Type B pancreatic cell (in vitro differentiated cells): ENCODE results near the gene ARL4C. TPM values are rescaled to one million over a fixed set of nuclear protein-coding genes. Genes with fewer than 3 reads are reported as not detected.

Source experiments
- DNase-seq: peaks from one replicate; pipeline ENCODE4 v3.0.0; 2021; ENCODE audit warnings: mixed read lengths; ENCODE audit not compliant: unreplicated experiment; ENCODE audit errors: extremely low spot score
- H3K27ac Mint-ChIP-seq: 2 replicates; pipeline ENCODE4 v1.8.0; 2021; ENCODE audit warnings: mild to moderate bottlenecking, mixed read lengths
- H3K27me3 Mint-ChIP-seq: 2 replicates; pipeline ENCODE4 v1.8.0; 2021; ENCODE audit warnings: mixed read lengths
- H3K36me3 Mint-ChIP-seq: 2 replicates; pipeline ENCODE4 v1.8.0; 2021; ENCODE audit warnings: mixed read lengths
- H3K4me1 Mint-ChIP-seq: one replicate; pipeline ENCODE4 v1.8.0; 2021; ENCODE audit warnings: mixed read lengths; ENCODE audit not compliant: unreplicated experiment
- H3K4me3 Mint-ChIP-seq: 2 replicates; pipeline ENCODE4 v1.8.0; 2021; ENCODE audit warnings: mild to moderate bottlenecking, mixed read lengths
- H3K9me3 Mint-ChIP-seq: 2 replicates; pipeline ENCODE4 v1.8.0; 2021; ENCODE audit warnings: mixed read lengths
- total RNA-seq: library from RNA; stranded (reverse); gene quantifications from 2 replicates; pipeline ENCODE4 v1.2.1, GENCODE V29; 2021; ENCODE audit warnings: low replicate concordance
- TF ChIP-seq, protein P1 (sequence below): fragments of 200-600 bp; sonication (generic); conservative IDR thresholded peaks from 2 replicates; pipeline ENCODE4 v1.5.0; 2021; ENCODE audit warnings: antibody characterized with exemption, mild to moderate bottlenecking

The ARL4C gene
- total RNA-seq, 1 donor from 2014 or later: 72.1 TPM

DNA sequence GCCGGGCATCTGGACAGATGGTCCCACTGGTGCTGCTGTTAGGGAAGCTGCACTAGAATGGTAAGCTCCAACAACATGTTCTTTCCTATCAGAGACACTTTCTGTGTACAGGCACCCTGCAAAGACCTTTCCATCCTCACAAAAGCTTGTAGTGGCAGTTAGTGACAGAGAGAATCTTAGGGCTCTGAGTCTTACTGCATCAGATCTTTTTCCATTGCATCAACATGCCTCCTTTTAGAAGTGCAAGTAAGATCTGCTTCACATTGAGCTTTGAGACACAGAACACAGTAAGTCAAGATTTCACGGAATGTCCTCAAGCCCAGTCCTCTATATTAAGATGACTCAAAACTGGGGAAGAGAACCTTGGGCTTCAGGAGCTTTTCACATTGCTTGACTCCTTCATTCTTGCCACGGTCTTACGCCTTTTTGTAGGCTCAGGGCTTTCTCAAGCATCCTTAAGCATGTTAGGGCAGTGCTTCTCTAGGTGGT lies 52.6 kb downstream of the ARL4C start:
- Mint-ChIP-seq H3K4me1 (peaks cover 18% of the 10 kb centered on the region), H3K4me3 (no peak overlapping the region), H3K27ac (no peak overlapping the region), H3K9me3 (no peaks in the 10 kb centered on the region), H3K36me3 (peaks cover 4% of the 10 kb centered on the region), H3K27me3 (peaks cover 9% of the 10 kb centered on the region)
- DNase-seq: no peak
- TF ChIP-seq, protein P1, sequence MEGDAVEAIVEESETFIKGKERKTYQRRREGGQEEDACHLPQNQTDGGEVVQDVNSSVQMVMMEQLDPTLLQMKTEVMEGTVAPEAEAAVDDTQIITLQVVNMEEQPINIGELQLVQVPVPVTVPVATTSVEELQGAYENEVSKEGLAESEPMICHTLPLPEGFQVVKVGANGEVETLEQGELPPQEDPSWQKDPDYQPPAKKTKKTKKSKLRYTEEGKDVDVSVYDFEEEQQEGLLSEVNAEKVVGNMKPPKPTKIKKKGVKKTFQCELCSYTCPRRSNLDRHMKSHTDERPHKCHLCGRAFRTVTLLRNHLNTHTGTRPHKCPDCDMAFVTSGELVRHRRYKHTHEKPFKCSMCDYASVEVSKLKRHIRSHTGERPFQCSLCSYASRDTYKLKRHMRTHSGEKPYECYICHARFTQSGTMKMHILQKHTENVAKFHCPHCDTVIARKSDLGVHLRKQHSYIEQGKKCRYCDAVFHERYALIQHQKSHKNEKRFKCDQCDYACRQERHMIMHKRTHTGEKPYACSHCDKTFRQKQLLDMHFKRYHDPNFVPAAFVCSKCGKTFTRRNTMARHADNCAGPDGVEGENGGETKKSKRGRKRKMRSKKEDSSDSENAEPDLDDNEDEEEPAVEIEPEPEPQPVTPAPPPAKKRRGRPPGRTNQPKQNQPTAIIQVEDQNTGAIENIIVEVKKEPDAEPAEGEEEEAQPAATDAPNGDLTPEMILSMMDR: no peak
